ENCODE results near the gene FAXDC2.

- TF ChIP-seq CTCF (IDR thresholded peaks at IDR 0.05; ENCODE audit: control extremely low read depth in 1 of 3, insufficient read depth in 1 of 3, low read depth in 1 of 3, low read length in 3 of 3) (no peak), ATF2 (IDR thresholded peaks at IDR 0.05; ENCODE audit: low read length) (no peak), EP300 (IDR thresholded peaks at IDR 0.05; ENCODE audit: borderline replicate concordance in 1 of 2, low read depth in 2 of 2, low read length in 2 of 2) (no peak), CHD1 (IDR thresholded peaks at IDR 0.05; ENCODE audit: low read depth, low read length) (no peak), HDAC2 (IDR thresholded peaks at IDR 0.05; ENCODE audit: borderline replicate concordance in 1 of 2, low read depth in 2 of 2, low read length in 2 of 2) (no peak), GTF2F1 (IDR thresholded peaks at IDR 0.05; ENCODE audit: borderline replicate concordance, low read depth, low read length) (no peak), MAFK (IDR thresholded peaks at IDR 0.05; ENCODE audit: low read depth, low read length) (no peak), POLR2AphosphoS5 (IDR thresholded peaks at IDR 0.05; ENCODE audit: low read depth, low read length) (no peak), RNF2 (IDR thresholded peaks at IDR 0.05; ENCODE audit: borderline replicate concordance, low read depth, low read length, missing control alignments, poor library complexity, severe bottlenecking) (no peak)
Observed at GRCh38 chr5:154802050-154802449, 48.4 kb downstream of the FAXDC2 start.
